ENCODE data around the gene AGPAT2.

DNA sequence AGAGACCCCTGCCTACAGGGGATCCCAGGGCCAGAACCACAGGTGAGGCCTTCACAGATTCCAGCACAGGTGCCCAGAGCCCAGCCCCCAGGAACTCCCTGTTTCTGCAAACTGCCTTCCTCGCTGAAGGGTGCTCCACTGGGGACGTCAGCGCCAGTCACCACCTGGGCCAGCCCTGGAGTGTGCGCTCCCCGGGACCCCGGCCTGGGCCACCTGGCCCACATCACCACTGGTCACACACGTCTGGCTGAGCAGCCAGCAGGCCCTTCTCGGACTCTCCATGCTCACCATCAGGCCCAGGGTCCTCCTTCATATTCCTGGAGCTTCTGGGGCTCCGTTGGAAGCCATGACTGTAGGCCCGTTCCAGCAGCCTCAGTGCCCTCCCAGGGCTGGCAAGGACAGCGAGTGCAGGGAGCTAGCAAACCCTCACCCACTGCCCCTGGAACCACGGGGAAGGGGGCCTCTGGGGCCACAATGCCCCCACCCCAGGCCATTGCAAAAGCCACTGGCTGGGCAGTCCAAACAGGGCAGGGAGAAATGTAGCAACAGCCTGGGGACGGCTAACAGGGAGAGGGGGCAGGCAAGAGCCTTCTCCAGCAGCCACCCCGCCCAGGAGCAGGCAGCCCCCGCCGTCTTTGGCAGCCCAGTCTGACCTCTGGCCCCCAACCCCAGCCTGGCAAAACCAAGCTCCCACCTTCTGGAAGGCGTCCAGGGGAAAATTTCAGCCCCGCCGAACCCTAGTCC, 1.3 kb downstream of the AGPAT2 start:
- no peak for TF ChIP-seq TOX (CRISPR knock-in tag; IDR thresholded peaks at IDR 0.05; ENCODE audit: borderline replicate concordance)
- TF ChIP-seq PPARA (CRISPR knock-in tag; IDR thresholded peaks at IDR 0.05; ENCODE audit: borderline replicate concordance): no peak
- TF ChIP-seq, protein P1, sequence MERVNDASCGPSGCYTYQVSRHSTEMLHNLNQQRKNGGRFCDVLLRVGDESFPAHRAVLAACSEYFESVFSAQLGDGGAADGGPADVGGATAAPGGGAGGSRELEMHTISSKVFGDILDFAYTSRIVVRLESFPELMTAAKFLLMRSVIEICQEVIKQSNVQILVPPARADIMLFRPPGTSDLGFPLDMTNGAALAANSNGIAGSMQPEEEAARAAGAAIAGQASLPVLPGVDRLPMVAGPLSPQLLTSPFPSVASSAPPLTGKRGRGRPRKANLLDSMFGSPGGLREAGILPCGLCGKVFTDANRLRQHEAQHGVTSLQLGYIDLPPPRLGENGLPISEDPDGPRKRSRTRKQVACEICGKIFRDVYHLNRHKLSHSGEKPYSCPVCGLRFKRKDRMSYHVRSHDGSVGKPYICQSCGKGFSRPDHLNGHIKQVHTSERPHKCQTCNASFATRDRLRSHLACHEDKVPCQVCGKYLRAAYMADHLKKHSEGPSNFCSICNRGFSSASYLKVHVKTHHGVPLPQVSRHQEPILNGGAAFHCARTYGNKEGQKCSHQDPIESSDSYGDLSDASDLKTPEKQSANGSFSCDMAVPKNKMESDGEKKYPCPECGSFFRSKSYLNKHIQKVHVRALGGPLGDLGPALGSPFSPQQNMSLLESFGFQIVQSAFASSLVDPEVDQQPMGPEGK (CRISPR knock-in tag; IDR thresholded peaks at IDR 0.05; ENCODE audit: borderline replicate concordance): no peak
- TF ChIP-seq, protein P2, sequence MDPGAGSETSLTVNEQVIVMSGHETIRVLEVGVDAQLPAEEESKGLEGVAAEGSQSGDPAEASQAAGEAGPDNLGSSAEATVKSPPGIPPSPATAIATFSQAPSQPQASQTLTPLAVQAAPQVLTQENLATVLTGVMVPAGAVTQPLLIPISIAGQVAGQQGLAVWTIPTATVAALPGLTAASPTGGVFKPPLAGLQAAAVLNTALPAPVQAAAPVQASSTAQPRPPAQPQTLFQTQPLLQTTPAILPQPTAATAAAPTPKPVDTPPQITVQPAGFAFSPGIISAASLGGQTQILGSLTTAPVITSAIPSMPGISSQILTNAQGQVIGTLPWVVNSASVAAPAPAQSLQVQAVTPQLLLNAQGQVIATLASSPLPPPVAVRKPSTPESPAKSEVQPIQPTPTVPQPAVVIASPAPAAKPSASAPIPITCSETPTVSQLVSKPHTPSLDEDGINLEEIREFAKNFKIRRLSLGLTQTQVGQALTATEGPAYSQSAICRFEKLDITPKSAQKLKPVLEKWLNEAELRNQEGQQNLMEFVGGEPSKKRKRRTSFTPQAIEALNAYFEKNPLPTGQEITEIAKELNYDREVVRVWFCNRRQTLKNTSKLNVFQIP (CRISPR knock-in tag; IDR thresholded peaks at IDR 0.05; ENCODE audit: borderline replicate concordance, low read depth): no peak
- no peak for TF ChIP-seq ZFP30 (CRISPR knock-in tag; IDR thresholded peaks at IDR 0.05)
- no peak for TF ChIP-seq CSDC2 (CRISPR knock-in tag; IDR thresholded peaks at IDR 0.05)

All from SK-N-SH treated with all-trans-retinoic acid at 6 μM for 48 hours (cell line).